Osteocyte (in vitro differentiated cells): ENCODE data around the gene FNDC3B. TPM values are rescaled to one million over a fixed set of nuclear protein-coding genes. Genes with fewer than 3 reads are reported as not detected.
A peak's percentile ranks its signal among the peaks of the same experiment; 100 is the strongest.
"Not testable (repeated sequence)": the region's sequence is repeated elsewhere in the genome, so short reads cannot be mapped to it uniquely, and the experiment has no call there.

Source experiments
- DNase-seq: peaks from one replicate; pipeline ENCODE4 v3.0.0; 2021; ENCODE audit warnings: mixed read lengths; ENCODE audit not compliant: unreplicated experiment; ENCODE audit errors: extremely low spot score
- H3K27ac Mint-ChIP-seq: one replicate; pipeline ENCODE4 v1.8.0; 2021; ENCODE audit warnings: mild to moderate bottlenecking, mixed read lengths; ENCODE audit not compliant: unreplicated experiment
- H3K27me3 Mint-ChIP-seq: one replicate; pipeline ENCODE4 v1.8.0; 2021; ENCODE audit warnings: mixed read lengths; ENCODE audit not compliant: unreplicated experiment
- H3K36me3 Mint-ChIP-seq: one replicate; pipeline ENCODE4 v1.8.0; 2021; ENCODE audit warnings: mixed read lengths; ENCODE audit not compliant: unreplicated experiment
- H3K4me1 Mint-ChIP-seq: one replicate; pipeline ENCODE4 v1.8.0; 2021; ENCODE audit warnings: mixed read lengths; ENCODE audit not compliant: unreplicated experiment
- H3K4me3 Mint-ChIP-seq: one replicate; pipeline ENCODE4 v1.8.0; 2021; ENCODE audit warnings: mild to moderate bottlenecking, moderate library complexity, mixed read lengths; ENCODE audit not compliant: unreplicated experiment
- H3K9me3 Mint-ChIP-seq: one replicate; pipeline ENCODE4 v1.8.0; 2021; ENCODE audit warnings: mixed read lengths; ENCODE audit not compliant: unreplicated experiment
- CTCF ChIP-seq: fragments of 200-600 bp; sonication (generic); IDR thresholded peaks from 2 replicates; pipeline ENCODE4 v1.5.0; 2021; ENCODE audit warnings: antibody characterized with exemption, mild to moderate bottlenecking, moderate library complexity
- total RNA-seq: library from RNA; stranded (reverse); gene quantifications from 2 replicates; pipeline ENCODE4 v1.2.1, GENCODE V29; 2021

FNDC3B gene
- total RNA-seq, 1 donor from 2014 or later: 240 TPM

GRCh38 chr3:172092658-172093057, 53.3 kb downstream of the FNDC3B start:
- TF ChIP-seq CTCF: no peak
- peaks cover 72% of the 10 kb centered on the region for H3K4me1 Mint-ChIP-seq
- H3K9me3 Mint-ChIP-seq: no peaks in the 10 kb centered on the region
- H3K27ac Mint-ChIP-seq: peak overlapping the region; percentile 81
- H3K4me3 Mint-ChIP-seq: no peak overlapping the region
- peaks cover 19% of the 10 kb centered on the region for H3K36me3 Mint-ChIP-seq
- no peak for DNase-seq
- no peaks in the 10 kb centered on the region for H3K27me3 Mint-ChIP-seq

GRCh38 chr3:172093581-172094443, 54.4 kb downstream of the FNDC3B start:
- not testable (repeated sequence) for DNase-seq, H3K4me3 Mint-ChIP-seq, H3K27ac Mint-ChIP-seq, H3K27me3 Mint-ChIP-seq, H3K9me3 Mint-ChIP-seq
- H3K4me1 Mint-ChIP-seq: peaks cover 73% of the 10 kb centered on the region
- peaks cover 19% of the 10 kb centered on the region for H3K36me3 Mint-ChIP-seq

DNA sequence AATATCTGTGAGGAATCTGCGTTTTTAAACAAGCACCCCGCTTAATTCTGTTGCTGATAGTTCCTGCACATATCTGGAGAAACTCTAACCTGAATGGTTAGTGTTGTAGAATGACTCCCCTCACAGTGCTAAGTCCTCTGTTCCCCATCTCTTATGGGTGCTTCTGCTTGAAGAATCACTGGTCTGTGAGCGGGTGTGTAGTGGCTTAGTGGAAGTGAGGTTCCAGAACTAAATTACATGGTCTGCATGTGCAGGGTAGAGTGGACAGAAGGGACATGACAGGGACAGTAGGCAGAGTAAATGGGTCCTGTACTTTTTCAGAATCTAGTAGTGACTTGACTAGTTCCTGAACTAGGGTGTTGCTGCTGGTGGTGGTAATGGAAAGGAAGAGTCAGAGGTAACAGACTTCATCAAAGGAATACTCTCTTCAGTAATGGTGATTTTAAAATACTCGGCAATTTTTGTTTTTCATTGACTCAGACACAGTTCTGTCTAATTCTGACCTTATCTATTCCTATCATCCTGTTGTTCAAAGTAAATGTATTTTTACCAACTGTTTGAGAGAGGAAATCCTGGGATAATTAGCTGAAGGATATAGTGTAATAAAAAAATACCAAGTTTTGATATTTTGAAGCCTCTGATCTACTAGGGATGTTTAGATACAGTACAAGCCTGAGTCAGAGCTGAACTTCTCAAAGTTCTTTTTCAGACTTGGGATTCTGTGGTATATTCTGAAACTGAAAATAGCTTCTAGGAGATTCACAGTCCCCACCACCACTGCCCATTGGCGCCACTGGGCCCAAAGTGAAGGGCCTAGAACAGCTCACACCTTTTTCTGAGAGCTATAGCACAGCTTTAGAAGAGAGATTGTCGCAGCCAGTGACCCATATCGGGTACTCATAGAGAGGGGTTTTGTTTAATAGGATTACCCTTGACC, 55.5 kb downstream of the FNDC3B start:
- H3K36me3 Mint-ChIP-seq: peaks cover 13% of the 10 kb centered on the region
- DNase-seq: no peak
- no peak overlapping the region for H3K4me3 Mint-ChIP-seq
- no peaks in the 10 kb centered on the region for H3K27me3 Mint-ChIP-seq
- peaks cover 76% of the 10 kb centered on the region for H3K4me1 Mint-ChIP-seq
- peak overlapping the region; percentile 57 for H3K27ac Mint-ChIP-seq
- TF ChIP-seq CTCF: no peak
- no peaks in the 10 kb centered on the region for H3K9me3 Mint-ChIP-seq

DNA sequence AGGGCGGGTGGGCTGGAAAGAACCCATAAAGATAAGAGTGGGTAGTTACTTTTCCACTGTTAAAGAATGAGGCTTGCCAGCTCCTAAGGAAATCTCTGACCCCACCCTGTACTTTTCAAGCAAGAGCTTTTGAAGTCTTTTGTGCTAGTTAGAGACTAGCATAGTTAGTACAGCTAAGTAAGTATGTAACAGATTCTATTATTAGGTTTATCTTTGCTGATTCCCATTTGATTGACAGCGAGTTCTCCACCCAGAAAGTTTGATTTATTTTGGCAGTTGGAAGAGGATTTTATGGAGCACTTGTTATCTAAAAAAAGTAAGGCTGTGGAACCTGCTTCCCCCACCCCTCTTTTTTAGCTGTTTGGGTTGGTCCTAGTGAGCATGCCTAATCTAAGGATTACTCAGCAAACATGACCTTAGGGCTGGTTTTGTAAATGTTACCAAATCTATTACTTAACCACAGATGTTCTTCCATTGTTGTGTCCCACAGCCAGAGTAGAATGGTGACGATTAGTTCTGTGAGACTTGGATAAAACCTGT, 57.6 kb downstream of the FNDC3B start:
- Mint-ChIP-seq H3K9me3 (no peaks in the 10 kb centered on the region), H3K27ac (peak overlapping the region; percentile 79), H3K4me3 (no peak overlapping the region), H3K36me3 (peaks cover 10% of the 10 kb centered on the region), H3K27me3 (no peaks in the 10 kb centered on the region), H3K4me1 (peaks cover 70% of the 10 kb centered on the region)
- no peak for DNase-seq
- no peak for TF ChIP-seq CTCF

DNA sequence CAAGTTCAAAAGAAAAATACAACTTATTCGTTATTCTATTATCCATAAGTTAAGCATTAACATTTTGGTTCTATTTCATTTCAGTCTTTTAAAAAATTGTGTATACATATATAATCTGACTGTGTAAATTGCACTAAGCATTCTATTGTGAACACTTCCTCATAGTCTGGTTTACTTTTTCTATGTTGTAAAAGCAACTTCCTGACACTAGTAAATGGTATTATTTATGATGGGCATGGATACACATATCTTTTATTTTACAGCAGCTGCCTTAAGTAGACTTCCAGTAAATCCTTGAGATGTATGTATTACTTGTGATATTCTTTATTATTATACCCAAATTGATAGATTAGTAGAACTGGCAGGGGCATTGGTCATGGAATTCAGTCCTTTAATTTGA, 58.2 kb downstream of the FNDC3B start:
- no peaks in the 10 kb centered on the region for H3K27me3 Mint-ChIP-seq
- TF ChIP-seq CTCF: no peak
- no peaks in the 10 kb centered on the region for H3K9me3 Mint-ChIP-seq
- peak overlapping the region; percentile 23 for H3K27ac Mint-ChIP-seq
- H3K4me3 Mint-ChIP-seq: no peak overlapping the region
- H3K4me1 Mint-ChIP-seq: peaks cover 70% of the 10 kb centered on the region
- peaks cover 7% of the 10 kb centered on the region for H3K36me3 Mint-ChIP-seq
- no peak for DNase-seq
